HUES64 (cell line): Measurements from ENCODE around the gene PAPSS2.

ENCODE experiments used
- H3K27ac ChIP-seq: 2 replicates; pipeline ENCODE4 v1.7.0; 2013; ENCODE audit warnings: low read depth, low read length, inconsistent platforms
- H3K27me3 ChIP-seq: 2 replicates; pipeline ENCODE4 v1.6.1; 2013; ENCODE audit warnings: mild to moderate bottlenecking, low read length; ENCODE audit not compliant: insufficient read depth
- H3K36me3 ChIP-seq: 2 replicates; pipeline ENCODE4 v1.6.1; 2013; ENCODE audit warnings: mild to moderate bottlenecking, low read length; ENCODE audit not compliant: insufficient read depth
- H3K4me1 ChIP-seq: 2 replicates; pipeline ENCODE4 v1.6.1; 2013; ENCODE audit warnings: mild to moderate bottlenecking, low read length, moderate library complexity; ENCODE audit not compliant: insufficient read depth
- H3K4me3 ChIP-seq: 2 replicates; pipeline ENCODE4 v1.5.1; 2013; ENCODE audit warnings: mild to moderate bottlenecking, low read length, moderate library complexity
- H3K9ac ChIP-seq: 2 replicates; pipeline ENCODE4 v1.6.1; 2013; ENCODE audit warnings: mild to moderate bottlenecking, low read depth, low read length
- H3K9me3 ChIP-seq: 2 replicates; pipeline ENCODE4 v1.6.1; 2013; ENCODE audit warnings: low read depth, low read length; ENCODE audit not compliant: insufficient read depth
- WGBS: fragments of 150-250, 120-280 bp; methylation state at CpG from one replicate; pipeline ENCODE4 v1.1.7; 2013; ENCODE audit warnings: missing lambda C conversion rate; 5-methylcytosine and 5-hydroxymethylcytosine counted together

The PAPSS2 gene

GRCh38 chr10:87752566-87752965 is 92.9 kb downstream of the PAPSS2 start:
- Histone ChIP-seq H3K36me3 (peaks cover 45% of the 10 kb centered on the region), H3K27me3 (no peaks in the 10 kb centered on the region), H3K4me3 (no peak overlapping the region), H3K27ac (no peak overlapping the region), H3K9ac (no peak overlapping the region), H3K4me1 (peaks cover 19% of the 10 kb centered on the region), H3K9me3 (no peaks in the 10 kb centered on the region)
- no CpG with 5 or more reads among the region's 2 CpGs for WGBS

GRCh38 chr10:87753995-87754866 is 94.6 kb downstream of the PAPSS2 start:
- WGBS, result 93% methylated on average over 8 of the region's 8 CpGs
- peaks cover 55% of the 10 kb centered on the region for H3K36me3 ChIP-seq
- no peak overlapping the region for H3K27ac ChIP-seq
- no peak overlapping the region for H3K4me3 ChIP-seq
- H3K9me3 ChIP-seq, result no peaks in the 10 kb centered on the region
- peaks cover 16% of the 10 kb centered on the region for H3K4me1 ChIP-seq
- no peaks in the 10 kb centered on the region for H3K27me3 ChIP-seq
- no peak overlapping the region for H3K9ac ChIP-seq

- 77% methylated on average over 1 of the region's 1 CpG for WGBS
Measured at GRCh38 chr10:87757685-87758084, 98.0 kb downstream of the PAPSS2 start.

GRCh38 chr10:87759551-87759950 is 99.9 kb downstream of the PAPSS2 start:
- no peaks in the 10 kb centered on the region for H3K27me3 ChIP-seq
- H3K9ac ChIP-seq, result no peak overlapping the region
- peaks cover 66% of the 10 kb centered on the region for H3K36me3 ChIP-seq
- H3K27ac ChIP-seq, result no peak overlapping the region
- no peak overlapping the region for H3K4me3 ChIP-seq
- no peaks in the 10 kb centered on the region for H3K9me3 ChIP-seq
- no peaks in the 10 kb centered on the region for H3K4me1 ChIP-seq

More at GRCh38 chr10:87757685-87758084, 98.0 kb downstream of the PAPSS2 start:
- H3K4me3 ChIP-seq, result no peak overlapping the region
- H3K27ac ChIP-seq, result no peak overlapping the region
- H3K9ac ChIP-seq, result no peak overlapping the region
- no peaks in the 10 kb centered on the region for H3K27me3 ChIP-seq
- H3K36me3 ChIP-seq, result peaks cover 72% of the 10 kb centered on the region
- no peaks in the 10 kb centered on the region for H3K4me1 ChIP-seq
- H3K9me3 ChIP-seq, result no peaks in the 10 kb centered on the region

- no peaks in the 10 kb centered on the region for H3K9me3 ChIP-seq
- WGBS, result 96% methylated on average over 5 of the region's 6 CpGs
- H3K9ac ChIP-seq, result no peak overlapping the region
- no peak overlapping the region for H3K4me3 ChIP-seq
- H3K36me3 ChIP-seq, result peaks cover 61% of the 10 kb centered on the region
- H3K4me1 ChIP-seq, result no peaks in the 10 kb centered on the region
- H3K27ac ChIP-seq, result no peak overlapping the region
- H3K27me3 ChIP-seq, result no peaks in the 10 kb centered on the region
Measured at GRCh38 chr10:87760195-87760905, 100.7 kb downstream of the PAPSS2 start.

GRCh38 chr10:87761153-87761552 is 101.5 kb downstream of the PAPSS2 start:
- no peak overlapping the region for H3K9ac ChIP-seq
- H3K9me3 ChIP-seq, result no peaks in the 10 kb centered on the region
- H3K4me1 ChIP-seq, result no peaks in the 10 kb centered on the region
- WGBS, result 98% methylated on average over 4 of the region's 4 CpGs
- H3K27me3 ChIP-seq, result no peaks in the 10 kb centered on the region
- no peak overlapping the region for H3K4me3 ChIP-seq
- peaks cover 62% of the 10 kb centered on the region for H3K36me3 ChIP-seq
- H3K27ac ChIP-seq, result no peak overlapping the region

- H3K9ac ChIP-seq, result no peak overlapping the region
- 100% methylated on average over 2 of the region's 2 CpGs for WGBS
- H3K36me3 ChIP-seq, result peaks cover 60% of the 10 kb centered on the region
- H3K27ac ChIP-seq, result no peak overlapping the region
- H3K27me3 ChIP-seq, result no peaks in the 10 kb centered on the region
- no peak overlapping the region for H3K4me3 ChIP-seq
- H3K4me1 ChIP-seq, result no peaks in the 10 kb centered on the region
- no peaks in the 10 kb centered on the region for H3K9me3 ChIP-seq
Measured at GRCh38 chr10:87761892-87762291, 102.2 kb downstream of the PAPSS2 start.

- Histone ChIP-seq H3K27me3 (no peaks in the 10 kb centered on the region), H3K4me1 (no peaks in the 10 kb centered on the region), H3K4me3 (no peak overlapping the region), H3K9ac (no peak overlapping the region), H3K27ac (no peak overlapping the region), H3K9me3 (no peaks in the 10 kb centered on the region), H3K36me3 (peaks cover 63% of the 10 kb centered on the region)
- 94% methylated on average over 5 of the region's 5 CpGs for WGBS
Measured at GRCh38 chr10:87763086-87763861, 103.6 kb downstream of the PAPSS2 start.

GRCh38 chr10:87764072-87764934 is 104.6 kb downstream of the PAPSS2 start:
- H3K9ac ChIP-seq, result no peak overlapping the region
- no peaks in the 10 kb centered on the region for H3K9me3 ChIP-seq
- H3K4me1 ChIP-seq, result no peaks in the 10 kb centered on the region
- H3K4me3 ChIP-seq, result no peak overlapping the region
- peaks cover 67% of the 10 kb centered on the region for H3K36me3 ChIP-seq
- H3K27ac ChIP-seq, result no peak overlapping the region
- 84% methylated on average over 12 of the region's 13 CpGs for WGBS
- no peaks in the 10 kb centered on the region for H3K27me3 ChIP-seq

GRCh38 chr10:87765666-87766376 is 106.1 kb downstream of the PAPSS2 start:
- no peaks in the 10 kb centered on the region for H3K27me3 ChIP-seq
- H3K9me3 ChIP-seq, result no peaks in the 10 kb centered on the region
- H3K4me1 ChIP-seq, result no peaks in the 10 kb centered on the region
- no peak overlapping the region for H3K9ac ChIP-seq
- no peak overlapping the region for H3K27ac ChIP-seq
- H3K36me3 ChIP-seq, result peaks cover 67% of the 10 kb centered on the region
- H3K4me3 ChIP-seq, result no peak overlapping the region
- WGBS, result 73% methylated on average over 4 of the region's 5 CpGs
